Peyer's patch (tissue), 4 donors: ENCODE measurements around the gene BDNF. TPM values are rescaled to one million over a fixed set of nuclear protein-coding genes. Genes with fewer than 3 reads are reported as not detected.

Experiments used
- DNase-seq, 3 donors: peaks; one replicate each; pipeline ENCODE4 v3.0.0-alpha.2; 2017 to 2019
- H3K27ac ChIP-seq, 4 donors: fragments of 200-600 bp; sonication (generic); one replicate each; pipeline ENCODE4 v1.5.1; 2016 to 2019
- H3K27me3 ChIP-seq, 2 donors: fragments of 200-600 bp; sonication (generic); one replicate each; pipeline ENCODE4 v1.5.1; 2019
- H3K36me3 ChIP-seq, 3 donors: fragments of 200-600 bp; sonication (generic); one replicate each; pipeline ENCODE4 v1.5.1; 2016 to 2019
- H3K4me1 ChIP-seq, 4 donors: fragments of 200-600 bp; sonication (generic); one replicate each; pipeline ENCODE4 v1.5.1; 2016 to 2019
- H3K4me3 ChIP-seq, 4 donors: fragments of 200-600 bp; sonication (generic); 1 replicate in 3 of 4; 2 replicates in 1 of 4; pipeline ENCODE4 v1.5.1; 2016 to 2019; ENCODE audit warnings: mild to moderate bottlenecking in 1 of 4
- H3K9me3 ChIP-seq, 4 donors: fragments of 200-600 bp; sonication (generic); one replicate each; pipeline ENCODE4 v1.5.1; 2016 to 2019; ENCODE audit warnings: mild to moderate bottlenecking in 1 of 4
- POLR2A ChIP-seq, 2 donors: fragments of 450-650 bp; IDR thresholded peaks; one replicate each; pipeline ENCODE4 v1.5.1; 2017; ENCODE audit warnings: antibody characterized with exemption in 2 of 2, mild to moderate bottlenecking in 2 of 2, moderate library complexity in 2 of 2
- total RNA-seq, 4 donors: library from RNA; depleted of rRNA; stranded (reverse); fragments of >200 nt; gene quantifications; one replicate each; pipeline ENCODE4 v1.1.0, GENCODE V29; 2016
- TF ChIP-seq, protein P1 (sequence below), 6 experiments: fragments of 450-650 bp in 4 of 6; fragments of 200-600 bp in 2 of 6; sonication (generic) in 1 of 6; IDR thresholded peaks; one replicate each; pipeline ENCODE4 v1.5.1; 2017 to 2019; ENCODE audit warnings: antibody characterized with exemption in 6 of 6, mild to moderate bottlenecking in 3 of 6, moderate library complexity in 1 of 6

BDNF gene
- total RNA-seq, 4 donors from 2014 or later, result 0.53 to 1.3 TPM; not detected in 2

DNA sequence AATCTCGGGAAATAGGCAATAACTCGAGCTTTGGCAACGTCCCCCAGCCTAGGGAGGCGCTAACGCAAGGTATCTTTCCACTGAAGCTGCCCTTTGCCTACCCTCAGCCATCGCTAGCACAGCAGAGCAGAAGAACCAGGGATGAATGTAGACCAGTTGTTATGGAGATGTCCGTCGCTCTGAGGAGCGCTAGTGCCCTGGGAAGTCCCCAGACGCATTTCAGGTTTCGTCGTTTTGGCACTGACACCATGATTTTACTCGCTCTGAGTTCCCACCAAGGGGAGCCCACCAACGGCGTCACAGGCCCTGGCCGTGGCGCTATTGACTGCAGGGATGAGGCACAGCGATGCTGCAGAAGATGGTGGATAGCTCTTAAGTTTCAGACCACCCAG is 22.7 kb upstream of the BDNF start:
- Histone ChIP-seq H3K27ac (no peak overlapping the region), H3K36me3 (no peaks in the 10 kb centered on the region), H3K27me3 (peaks cover 0 to 39% of the 10 kb centered on the region in 2 donors), H3K9me3 (no peaks in the 10 kb centered on the region), H3K4me3 (peak overlapping the region in 2 of 4 donors; percentile 39 to 47), H3K4me1 (peaks cover 0 to 27% (median 0%) of the 10 kb centered on the region in 4 donors)
- DNase-seq, result no peak
- TF ChIP-seq, protein P1, sequence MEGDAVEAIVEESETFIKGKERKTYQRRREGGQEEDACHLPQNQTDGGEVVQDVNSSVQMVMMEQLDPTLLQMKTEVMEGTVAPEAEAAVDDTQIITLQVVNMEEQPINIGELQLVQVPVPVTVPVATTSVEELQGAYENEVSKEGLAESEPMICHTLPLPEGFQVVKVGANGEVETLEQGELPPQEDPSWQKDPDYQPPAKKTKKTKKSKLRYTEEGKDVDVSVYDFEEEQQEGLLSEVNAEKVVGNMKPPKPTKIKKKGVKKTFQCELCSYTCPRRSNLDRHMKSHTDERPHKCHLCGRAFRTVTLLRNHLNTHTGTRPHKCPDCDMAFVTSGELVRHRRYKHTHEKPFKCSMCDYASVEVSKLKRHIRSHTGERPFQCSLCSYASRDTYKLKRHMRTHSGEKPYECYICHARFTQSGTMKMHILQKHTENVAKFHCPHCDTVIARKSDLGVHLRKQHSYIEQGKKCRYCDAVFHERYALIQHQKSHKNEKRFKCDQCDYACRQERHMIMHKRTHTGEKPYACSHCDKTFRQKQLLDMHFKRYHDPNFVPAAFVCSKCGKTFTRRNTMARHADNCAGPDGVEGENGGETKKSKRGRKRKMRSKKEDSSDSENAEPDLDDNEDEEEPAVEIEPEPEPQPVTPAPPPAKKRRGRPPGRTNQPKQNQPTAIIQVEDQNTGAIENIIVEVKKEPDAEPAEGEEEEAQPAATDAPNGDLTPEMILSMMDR (IDR thresholded peaks at IDR 0.05), result no peak
- TF ChIP-seq POLR2A (IDR thresholded peaks at IDR 0.05), result no peak

DNA sequence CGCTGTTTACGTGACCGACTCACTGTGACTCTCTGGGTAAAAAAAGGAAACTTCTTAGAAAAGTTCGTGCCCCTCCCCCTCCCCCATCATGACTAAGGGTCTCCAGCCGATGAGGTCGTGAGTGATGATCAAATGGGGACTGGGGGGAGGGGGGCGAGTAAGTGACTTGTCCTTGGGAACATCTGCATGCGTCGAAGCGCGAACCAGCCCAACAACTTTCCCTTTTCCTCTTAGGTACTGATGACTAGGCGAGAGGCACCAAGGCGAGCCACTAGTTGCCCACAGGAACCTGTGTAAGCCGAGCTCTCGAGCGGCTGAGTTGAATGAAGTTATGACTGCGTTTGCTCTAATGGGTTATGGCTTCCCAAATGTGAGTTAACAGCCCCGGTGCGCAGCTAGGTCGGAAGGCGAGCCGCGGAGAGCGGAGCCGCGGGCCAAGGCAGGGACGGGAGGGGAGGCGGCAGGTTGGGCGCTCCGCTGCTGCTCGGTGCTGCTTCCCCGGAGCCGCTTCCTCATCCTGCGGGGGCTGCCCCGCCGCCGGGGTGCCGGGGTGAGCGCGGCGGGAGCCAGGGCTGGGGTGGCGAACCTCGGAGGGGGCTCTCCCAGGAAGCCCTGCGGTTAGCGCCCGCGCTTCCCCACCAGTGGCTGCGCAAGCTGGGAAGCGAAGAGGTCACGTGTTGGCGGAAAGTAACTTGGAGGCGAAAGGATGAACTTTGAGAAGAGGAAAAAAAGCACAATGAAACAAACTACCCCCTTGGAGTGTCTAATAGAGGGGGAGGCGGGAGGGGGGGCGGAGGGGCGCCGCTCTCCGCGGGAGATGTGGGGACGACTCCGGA is 22.1 kb upstream of the BDNF start:
- no peak overlapping the region for H3K27ac ChIP-seq
- DNase-seq, result no peak
- no peaks in the 10 kb centered on the region for H3K9me3 ChIP-seq
- peak overlapping the region in 2 of 4 donors; percentile 39 to 47 for H3K4me3 ChIP-seq
- H3K4me1 ChIP-seq, result peaks cover 0 to 27% (median 0%) of the 10 kb centered on the region in 4 donors
- H3K27me3 ChIP-seq, result peaks cover 0 to 39% of the 10 kb centered on the region in 2 donors
- no peaks in the 10 kb centered on the region for H3K36me3 ChIP-seq
- TF ChIP-seq, protein P1 (IDR thresholded peaks at IDR 0.05), result no peak
- no peak for TF ChIP-seq POLR2A (IDR thresholded peaks at IDR 0.05)

DNA sequence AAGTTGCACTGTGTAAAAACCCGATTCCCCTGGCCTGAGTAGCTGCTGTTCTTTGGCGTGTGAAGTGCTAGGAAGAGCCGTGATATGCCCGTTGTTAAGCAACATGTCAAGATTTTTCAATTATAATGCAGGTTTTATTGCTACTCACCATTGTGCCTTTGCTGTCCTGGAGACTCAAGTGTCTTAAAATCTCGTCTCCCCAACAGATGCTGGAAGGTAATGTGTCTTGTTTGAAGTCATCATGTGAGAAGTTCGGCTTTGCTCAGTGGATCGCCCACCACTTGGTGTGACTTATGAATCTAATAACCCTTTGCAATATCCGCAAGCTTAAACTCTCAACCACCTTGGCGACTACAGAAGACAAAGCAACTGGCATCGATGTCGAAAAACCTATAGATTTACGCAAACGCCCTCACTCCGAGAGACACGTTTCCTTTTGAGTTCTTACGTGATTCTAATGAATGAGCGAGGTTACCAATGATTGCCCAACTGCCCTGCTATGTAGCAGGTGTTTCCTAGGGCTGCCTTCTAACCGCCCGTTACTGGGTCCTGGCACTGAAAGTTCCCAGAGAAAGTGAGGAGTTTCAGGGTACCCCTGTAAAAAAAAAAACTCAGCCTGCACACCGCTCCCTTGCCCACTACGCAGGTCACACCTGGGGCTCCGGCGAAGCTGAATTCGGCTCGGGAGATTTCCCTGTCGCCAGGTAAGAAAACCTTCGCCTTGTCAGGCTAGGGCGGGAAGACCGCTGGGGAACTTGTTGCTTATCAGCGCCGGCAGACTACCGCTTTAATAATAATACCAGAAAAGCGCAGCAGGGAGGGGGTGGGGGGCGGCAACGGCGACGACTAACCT is 21.2 kb upstream of the BDNF start:
- Histone ChIP-seq H3K9me3 (no peaks in the 10 kb centered on the region), H3K4me1 (peaks cover 0 to 27% (median 0%) of the 10 kb centered on the region in 4 donors), H3K27ac (no peak overlapping the region), H3K4me3 (peak overlapping the region in 1 of 4 donors; percentile 39), H3K27me3 (peaks cover 0 to 39% of the 10 kb centered on the region in 2 donors), H3K36me3 (no peaks in the 10 kb centered on the region)
- TF ChIP-seq, protein P1 (IDR thresholded peaks at IDR 0.05), result no peak
- no peak for DNase-seq

DNA sequence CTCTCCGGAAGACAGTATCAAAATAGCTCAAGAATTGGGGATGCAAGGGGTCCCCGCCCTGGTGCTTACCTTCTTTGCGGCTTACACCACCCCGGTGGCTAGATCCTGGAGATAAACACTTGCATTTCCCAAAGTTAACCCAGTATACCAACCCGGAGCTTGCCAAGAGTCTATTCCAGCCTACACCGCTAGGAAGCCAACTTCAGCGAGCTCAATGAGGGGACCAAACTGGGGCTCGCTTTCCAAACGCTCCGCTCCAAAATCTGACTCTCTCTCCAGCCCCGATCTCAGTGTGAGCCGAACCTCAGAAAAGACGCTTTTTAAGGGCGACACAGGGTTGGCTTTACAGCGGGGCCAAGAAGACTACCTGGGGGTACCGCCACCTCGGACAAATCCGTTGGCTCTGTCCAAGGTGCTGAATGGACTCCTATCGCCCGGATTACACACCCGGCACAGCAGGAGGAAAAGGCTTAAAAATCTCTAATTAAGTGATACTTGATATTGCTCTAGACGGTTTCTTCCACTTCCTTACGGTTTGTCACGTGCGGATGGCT is 20.1 kb upstream of the BDNF start:
- no peaks in the 10 kb centered on the region for H3K9me3 ChIP-seq
- H3K27me3 ChIP-seq, result peaks cover 0 to 39% of the 10 kb centered on the region in 2 donors
- no peak for TF ChIP-seq POLR2A (IDR thresholded peaks at IDR 0.05)
- TF ChIP-seq, protein P1 (IDR thresholded peaks at IDR 0.05), result no peak
- no peak overlapping the region for H3K27ac ChIP-seq
- DNase-seq, result no peak
- H3K4me3 ChIP-seq, result no peak overlapping the region
- H3K36me3 ChIP-seq, result no peaks in the 10 kb centered on the region
- peaks cover 0 to 27% (median 0%) of the 10 kb centered on the region in 4 donors for H3K4me1 ChIP-seq

DNA sequence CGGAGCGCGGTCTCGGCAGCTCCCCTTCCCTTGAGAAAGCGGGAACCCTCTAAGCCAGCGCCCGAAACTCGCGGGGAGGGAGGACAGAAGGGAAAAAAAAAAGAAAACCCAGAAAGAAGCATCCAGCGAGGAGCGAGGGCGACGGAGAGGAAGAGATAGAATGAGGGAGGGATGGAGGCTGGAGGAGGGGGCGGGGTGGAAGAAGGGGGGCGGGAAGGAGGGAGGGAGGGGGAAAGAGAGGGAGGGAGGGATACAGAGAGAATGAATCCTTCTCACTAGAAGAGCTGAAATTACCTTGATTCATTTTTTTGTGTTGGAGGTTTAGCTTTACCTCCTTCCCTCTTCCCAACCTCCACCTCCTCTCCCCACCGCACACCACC is 19.3 kb upstream of the BDNF start:
- H3K36me3 ChIP-seq, result no peaks in the 10 kb centered on the region
- H3K9me3 ChIP-seq, result no peaks in the 10 kb centered on the region
- DNase-seq, result no peak
- peak overlapping the region in 2 of 4 donors; percentile 26 to 36 for H3K4me3 ChIP-seq
- no peak for TF ChIP-seq POLR2A (IDR thresholded peaks at IDR 0.05)
- TF ChIP-seq, protein P1 (IDR thresholded peaks at IDR 0.05), result no peak
- H3K4me1 ChIP-seq, result peaks cover 0 to 27% (median 0%) of the 10 kb centered on the region in 4 donors
- no peak overlapping the region for H3K27ac ChIP-seq
- H3K27me3 ChIP-seq, result peaks cover 0 to 39% of the 10 kb centered on the region in 2 donors
